TTC549 (cell line): ENCODE measurements around the gene TIPARP.
"Not testable (repeated sequence)": the region's sequence is repeated elsewhere in the genome, so short reads cannot be mapped to it uniquely, and the experiment has no call there.

Experiments
- FAIRE-seq: peaks from 2 replicates; lab custom pipeline; 2012; peaks lifted over from hg19 to GRCh38; lab: Jason Lieb, UNC

Gene TIPARP

GRCh38 chr3:156648086-156648485, 26.3 kb upstream of the TIPARP start:
- FAIRE-seq = no peak

DNA sequence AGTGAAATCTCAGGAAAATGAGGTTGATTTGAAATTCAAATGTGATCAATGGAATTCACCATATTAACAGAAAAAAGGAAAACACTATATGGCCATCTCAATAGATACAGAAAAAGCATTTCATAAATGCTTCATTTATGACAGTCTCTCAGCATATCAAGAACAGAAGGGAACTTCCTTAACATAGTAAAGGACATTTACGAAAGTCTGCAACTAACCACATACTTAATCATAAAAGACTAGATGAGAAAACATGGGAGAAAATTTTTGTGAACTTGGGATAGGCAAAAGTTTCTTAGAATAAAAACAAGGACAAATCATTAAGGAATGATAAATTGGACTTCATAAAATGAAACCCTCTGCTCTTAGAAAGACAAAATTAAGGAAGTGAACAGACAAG, 24.7 kb upstream of the TIPARP start:
- no peak for FAIRE-seq

DNA sequence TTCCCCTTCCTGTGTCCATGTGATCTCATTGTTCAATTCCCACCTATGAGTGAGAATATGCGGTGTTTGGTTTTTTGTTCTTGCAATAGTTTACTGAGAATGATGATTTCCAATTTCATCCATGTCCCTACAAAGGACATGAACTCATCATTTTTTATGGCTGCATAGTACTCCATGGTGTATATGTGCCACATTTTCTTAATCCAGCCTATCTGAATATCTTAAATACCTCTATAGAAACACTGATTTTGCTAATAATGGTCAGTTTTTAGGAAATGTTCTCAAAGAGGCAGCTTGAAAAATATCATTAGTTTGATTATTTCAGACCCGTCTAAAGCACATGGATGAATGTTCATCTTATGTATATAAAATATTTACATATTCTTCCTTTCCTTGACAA, 21.7 kb upstream of the TIPARP start:
- FAIRE-seq = not testable (repeated sequence)

GRCh38 chr3:156654834-156655233, 19.6 kb upstream of the TIPARP start:
- FAIRE-seq = no peak

DNA sequence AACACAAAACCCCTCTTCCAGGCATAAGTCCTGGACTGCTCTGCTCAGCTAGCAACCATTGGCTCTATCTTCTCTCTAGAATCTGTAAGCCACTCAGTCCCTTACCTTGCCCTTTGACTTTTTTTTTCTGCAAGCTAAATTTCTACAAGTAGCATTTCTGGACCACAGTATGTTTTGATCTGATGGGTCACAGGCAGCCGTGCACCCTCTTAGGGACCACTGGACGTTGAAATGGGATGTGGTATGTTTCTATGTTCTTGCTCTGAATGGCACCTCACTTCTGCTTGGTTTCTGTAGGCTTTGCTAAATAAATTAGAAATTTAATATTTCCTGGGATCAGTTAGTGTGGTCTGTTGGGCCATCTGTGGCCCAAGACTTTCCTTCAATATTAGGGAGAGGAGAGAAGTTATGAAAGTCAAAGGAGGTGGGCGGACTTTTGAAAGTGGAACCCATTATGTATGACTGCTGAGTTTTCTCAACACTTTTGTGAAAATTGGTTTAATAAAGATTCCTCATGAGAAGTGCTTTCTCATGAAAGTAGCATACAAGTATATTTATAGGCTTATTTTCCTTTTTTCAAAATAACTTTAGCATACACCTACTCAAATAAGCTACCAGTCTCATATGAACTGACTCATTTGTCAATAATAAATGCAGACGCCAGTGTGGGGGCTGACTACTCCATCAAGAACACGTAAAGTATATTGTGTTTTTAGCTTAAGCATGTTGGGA, 18.4 kb upstream of the TIPARP start:
- no peak for FAIRE-seq

DNA sequence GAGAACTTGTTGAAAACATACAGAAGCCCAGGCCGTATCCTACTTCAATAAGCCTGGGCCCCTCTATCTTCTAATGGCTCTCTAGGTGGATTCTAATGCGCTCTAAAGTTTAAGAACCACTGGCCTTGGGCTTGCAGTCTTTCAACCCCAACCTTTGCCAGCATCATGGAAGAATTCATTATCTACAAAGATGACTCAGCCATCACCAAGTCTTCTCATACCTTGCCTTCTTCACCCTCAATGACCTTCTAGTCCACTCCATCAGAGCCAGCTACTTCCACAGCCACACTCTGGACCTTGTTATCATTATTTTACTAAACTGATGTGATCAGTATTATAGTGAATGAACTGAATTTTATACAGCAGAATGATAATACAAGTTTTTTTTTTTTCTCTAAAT, 16.9 kb upstream of the TIPARP start:
- FAIRE-seq = no peak

DNA sequence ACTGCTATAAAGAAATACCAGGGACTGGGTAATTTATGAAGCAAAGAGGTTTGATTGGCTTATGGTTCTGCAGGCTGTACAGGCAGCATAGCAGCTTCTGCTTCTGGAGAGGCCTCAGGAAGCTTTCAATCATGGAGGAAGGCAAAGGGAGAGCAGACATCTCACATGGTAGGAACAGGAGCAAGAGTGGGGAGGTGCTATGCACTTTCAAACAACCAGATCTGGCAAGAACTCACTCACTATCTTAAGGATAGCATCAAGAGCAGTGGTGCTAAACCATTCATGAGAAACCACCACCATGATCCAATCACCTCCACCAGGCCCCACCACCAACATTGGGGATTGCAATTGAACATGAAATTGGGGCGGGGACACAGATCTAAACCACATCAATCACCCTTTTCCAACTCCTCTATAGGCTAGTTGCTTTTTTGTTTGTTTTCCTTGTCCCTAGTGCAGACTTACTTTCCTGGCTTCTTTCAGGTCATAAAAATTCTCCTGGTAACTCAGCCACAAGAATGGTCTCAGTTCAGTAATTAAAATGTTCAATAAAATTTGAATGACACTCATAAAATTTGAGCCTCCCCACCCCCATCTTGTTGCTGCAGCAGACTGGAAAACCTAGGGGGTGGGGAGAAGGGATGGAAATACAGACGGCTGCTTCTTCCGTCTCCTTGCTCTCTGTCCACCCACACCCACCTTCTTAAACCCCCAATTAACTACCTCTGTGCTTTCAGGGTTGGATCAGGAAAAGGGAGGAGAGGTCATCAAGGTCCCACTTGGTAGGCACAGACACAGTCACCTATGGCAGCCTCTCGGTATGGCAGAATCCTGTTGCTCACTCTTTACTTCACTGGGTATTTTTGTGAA, 16.3 kb upstream of the TIPARP start:
- no peak for FAIRE-seq

- no peak for FAIRE-seq
Observed at GRCh38 chr3:156658732-156659090, 15.7 kb upstream of the TIPARP start.

GRCh38 chr3:156659260-156659659, 15.1 kb upstream of the TIPARP start:
- FAIRE-seq = no peak

DNA sequence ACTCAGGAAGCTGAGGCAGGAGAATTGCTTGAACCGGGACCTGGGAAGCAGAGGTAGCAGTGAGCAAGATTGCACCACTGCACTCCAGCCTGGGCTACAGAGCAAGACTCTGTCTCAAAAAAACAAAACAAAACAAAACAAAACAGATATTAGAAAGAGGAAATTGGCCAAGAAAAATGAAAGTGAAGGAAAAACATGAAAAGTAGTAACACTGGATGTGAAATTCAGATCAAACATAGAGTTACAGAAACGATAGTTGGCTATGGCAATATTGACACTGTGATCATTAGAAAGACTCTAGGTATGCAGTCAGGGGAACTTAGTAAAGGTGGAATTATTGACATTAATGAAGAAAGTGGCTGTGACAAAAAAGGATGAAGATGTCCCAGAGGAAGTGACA, 13.2 kb upstream of the TIPARP start:
- FAIRE-seq = no peak

GRCh38 chr3:156664011-156664830, 10.2 kb upstream of the TIPARP start:
- FAIRE-seq = no peak

DNA sequence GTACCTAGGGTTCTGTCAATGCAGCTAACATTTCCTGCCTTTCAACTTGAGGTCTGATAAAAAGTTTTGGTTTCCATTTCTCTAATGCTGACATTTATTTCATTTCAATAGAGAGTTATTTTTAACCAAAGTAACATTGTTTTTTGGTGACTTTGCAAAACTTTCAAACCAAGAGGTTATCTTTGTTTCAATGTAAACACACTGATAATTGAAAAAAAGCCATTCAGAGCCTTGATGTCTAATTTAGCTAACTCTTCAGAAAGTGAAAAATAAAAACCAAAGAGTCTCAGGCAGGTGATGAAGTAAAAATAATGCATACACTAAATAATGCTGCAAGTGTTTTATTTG, 9.6 kb upstream of the TIPARP start:
- FAIRE-seq = no peak

DNA sequence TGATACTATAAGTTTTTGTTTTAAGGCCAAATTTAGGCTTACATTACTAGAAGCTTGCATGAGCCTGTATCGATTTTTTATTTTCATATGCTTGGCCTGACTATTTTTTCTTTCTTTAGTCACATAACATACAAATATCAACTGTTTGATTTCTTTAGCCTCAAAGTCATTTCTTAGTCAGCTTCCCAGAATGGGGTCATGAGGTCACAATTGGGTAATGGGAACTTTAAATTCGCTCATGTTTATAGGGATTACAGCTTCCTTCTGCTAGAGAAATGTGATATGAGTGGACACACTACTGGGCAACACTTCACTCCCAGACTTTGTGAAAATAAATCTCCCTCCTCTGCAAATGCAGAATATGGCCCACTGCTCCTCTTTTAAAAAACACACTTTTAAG, 9.1 kb upstream of the TIPARP start:
- no peak for FAIRE-seq

DNA sequence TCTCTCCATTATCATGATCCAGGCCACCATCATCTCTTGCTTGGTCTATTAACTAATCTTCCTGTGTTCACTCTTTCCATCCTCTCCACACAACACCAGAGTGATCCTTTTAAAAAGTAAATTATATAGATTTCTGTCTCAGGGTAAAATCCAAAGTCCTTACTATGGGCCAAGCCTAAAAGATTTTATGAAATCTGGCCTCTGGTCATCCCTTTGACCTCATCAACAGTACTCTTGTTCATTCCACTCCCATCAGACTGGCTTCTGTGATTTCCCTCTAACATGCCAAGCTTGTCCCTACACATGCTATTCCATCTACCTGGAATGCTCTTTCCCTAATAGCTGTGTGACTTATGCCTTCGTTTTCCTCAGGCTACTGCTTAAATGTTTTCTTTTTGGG, 8.3 kb upstream of the TIPARP start:
- FAIRE-seq = no peak

GRCh38 chr3:156668073-156668763, 6.2 kb upstream of the TIPARP start:
- FAIRE-seq = no peak

GRCh38 chr3:156670077-156670476, 4.3 kb upstream of the TIPARP start:
- no peak for FAIRE-seq

DNA sequence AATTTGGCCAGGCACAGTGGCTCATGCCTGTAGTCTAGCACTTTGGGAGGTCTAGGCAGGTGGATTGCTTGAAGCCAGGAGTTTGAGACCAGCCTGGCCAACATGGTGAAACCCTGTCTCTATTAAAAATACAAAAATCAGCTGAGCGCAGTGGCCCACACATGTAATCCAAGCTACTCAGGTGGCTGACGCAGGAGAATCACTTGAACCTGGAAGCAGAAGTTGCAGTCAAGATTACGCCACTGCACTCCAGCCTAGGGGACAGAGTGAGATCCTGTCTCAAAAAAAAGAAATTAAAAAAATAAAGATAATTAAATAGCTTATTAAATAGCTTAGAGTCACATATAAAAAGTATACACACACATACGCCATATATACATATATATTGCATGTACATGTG, 3.7 kb upstream of the TIPARP start:
- FAIRE-seq = no peak

- FAIRE-seq = no peak
Observed at GRCh38 chr3:156673732-156674045, 701 bp upstream of the TIPARP start.

DNA sequence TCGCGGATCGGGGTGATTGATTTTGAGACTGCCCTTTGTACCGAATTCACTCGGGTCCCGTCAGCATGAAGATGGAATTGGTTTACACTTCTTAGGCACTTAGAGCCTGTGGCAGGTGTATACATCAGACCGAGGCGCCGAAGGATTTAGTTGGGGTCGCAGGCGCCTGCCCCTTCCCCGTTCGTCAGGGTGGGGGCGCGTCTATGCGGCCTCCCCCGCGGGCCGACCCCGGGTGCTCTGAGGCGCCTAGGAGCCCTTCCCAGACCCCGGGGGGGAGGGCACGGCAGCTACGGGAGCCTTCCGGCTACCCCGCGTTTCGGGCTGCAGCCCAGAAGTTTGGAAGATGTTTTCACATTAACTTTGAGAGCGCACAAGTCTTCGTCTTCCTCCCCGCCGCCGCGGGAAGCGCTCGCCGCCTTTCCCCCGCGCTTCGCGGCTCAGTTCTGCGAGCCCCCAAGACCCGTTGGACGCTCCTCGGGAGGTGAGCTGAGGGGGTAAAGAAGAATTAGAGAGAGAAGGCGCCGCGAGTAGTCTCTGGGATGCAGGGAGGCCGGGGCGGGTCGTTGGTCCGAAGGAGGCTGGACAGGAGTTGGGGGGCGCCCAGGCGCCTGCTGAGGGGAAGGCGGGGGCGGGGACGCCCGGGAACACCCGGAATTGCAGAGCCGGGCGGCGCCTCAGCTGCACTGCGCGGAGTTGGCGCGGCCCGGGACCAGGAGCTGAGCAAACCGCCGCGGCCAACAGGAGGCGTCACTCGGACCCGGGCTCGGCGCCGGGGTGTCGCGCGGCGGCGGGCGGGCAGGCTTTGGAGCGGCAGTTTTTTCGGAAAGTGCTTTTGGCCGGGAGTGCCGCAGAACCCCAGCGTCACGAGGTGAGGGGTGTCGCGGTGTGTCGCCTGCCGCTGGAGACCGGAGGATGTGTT, 780 bp downstream of the TIPARP start:
- FAIRE-seq = no peak

DNA sequence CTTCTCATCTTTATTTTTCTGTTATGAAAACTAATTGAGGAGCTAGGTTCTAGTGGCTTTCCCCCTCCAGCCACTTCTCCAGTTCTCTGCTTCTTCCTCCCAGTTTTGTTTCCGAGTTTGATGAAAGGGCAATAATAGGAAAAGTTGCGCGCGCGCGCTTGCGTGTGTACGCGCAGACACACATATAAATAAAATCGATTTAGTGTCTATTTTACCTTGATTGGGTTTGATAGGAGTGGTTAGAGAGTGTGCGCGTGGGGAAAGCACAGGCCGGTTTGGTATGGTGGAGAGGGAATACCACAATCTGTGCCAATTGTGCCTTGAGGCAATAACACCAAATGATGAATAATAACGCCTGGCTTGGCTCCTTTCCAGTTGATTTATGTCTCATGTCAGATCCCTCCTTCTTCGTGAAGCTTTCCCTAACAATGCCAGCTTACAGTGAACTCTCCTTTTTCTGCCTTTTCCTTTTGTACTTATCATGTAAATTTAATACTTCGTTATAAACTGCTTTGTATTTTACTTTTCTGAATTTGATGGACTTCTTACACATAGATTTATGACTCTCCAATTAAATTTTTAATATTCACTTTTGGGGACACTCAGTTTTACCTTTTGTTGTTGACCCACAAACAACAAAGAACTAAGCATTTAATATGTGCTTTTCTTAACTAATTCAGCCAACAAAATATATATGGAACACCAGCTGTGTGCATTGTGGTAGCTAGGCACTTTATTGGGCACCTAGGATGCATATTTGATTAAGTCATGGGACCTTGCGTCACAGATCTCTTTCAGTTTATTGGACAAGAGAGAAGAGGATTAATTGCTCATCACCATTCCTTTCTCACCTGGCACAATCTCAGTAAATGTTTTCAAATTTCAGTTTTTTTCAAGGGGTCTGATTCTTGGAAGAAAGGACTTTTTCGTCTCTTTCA, 1.7 kb downstream of the TIPARP start:
- FAIRE-seq = no peak
